ENCODE measurements around the gene SYT2. TPM values are rescaled to one million over a fixed set of nuclear protein-coding genes. Genes with fewer than 3 reads are reported as not detected.
A peak's percentile ranks its signal among the peaks of the same experiment; 100 is the strongest.

Gene SYT2
- total RNA-seq, 1 donor from 2014 or later, result 11.9 TPM

DNA sequence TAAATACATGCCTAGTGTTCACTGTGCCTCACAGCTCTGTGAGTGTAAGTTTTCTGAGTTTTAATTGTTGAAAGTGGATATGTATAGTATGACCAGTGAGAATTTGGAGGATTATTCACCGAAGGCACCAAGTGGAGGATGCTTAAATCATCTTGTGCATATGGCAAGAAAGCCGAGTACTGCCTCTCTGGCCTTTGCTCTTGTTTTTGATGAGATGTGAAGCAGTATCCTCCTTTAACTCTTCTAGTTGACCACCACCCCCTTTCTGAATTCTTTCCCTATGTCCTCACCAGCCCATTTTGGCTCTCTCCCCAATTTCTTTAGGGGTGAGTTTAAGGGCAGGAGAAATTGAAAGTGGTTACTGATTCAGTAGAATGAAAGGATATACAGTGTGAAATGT is 130.4 kb downstream of the SYT2 start:
- TF ChIP-seq, protein P1, sequence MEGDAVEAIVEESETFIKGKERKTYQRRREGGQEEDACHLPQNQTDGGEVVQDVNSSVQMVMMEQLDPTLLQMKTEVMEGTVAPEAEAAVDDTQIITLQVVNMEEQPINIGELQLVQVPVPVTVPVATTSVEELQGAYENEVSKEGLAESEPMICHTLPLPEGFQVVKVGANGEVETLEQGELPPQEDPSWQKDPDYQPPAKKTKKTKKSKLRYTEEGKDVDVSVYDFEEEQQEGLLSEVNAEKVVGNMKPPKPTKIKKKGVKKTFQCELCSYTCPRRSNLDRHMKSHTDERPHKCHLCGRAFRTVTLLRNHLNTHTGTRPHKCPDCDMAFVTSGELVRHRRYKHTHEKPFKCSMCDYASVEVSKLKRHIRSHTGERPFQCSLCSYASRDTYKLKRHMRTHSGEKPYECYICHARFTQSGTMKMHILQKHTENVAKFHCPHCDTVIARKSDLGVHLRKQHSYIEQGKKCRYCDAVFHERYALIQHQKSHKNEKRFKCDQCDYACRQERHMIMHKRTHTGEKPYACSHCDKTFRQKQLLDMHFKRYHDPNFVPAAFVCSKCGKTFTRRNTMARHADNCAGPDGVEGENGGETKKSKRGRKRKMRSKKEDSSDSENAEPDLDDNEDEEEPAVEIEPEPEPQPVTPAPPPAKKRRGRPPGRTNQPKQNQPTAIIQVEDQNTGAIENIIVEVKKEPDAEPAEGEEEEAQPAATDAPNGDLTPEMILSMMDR (conservative IDR thresholded peaks at IDR 0.05), result no peak
- peaks cover 63% of the 10 kb centered on the region for H3K4me1 Mint-ChIP-seq (ENCODE audit: unreplicated experiment)
- H3K4me3 Mint-ChIP-seq, result peak overlapping the region; percentile 57
- H3K9me3 Mint-ChIP-seq, result no peaks in the 10 kb centered on the region
- H3K36me3 Mint-ChIP-seq, result peaks cover 22% of the 10 kb centered on the region
- H3K27ac Mint-ChIP-seq, result peak overlapping the region; percentile 94
- no peak for DNase-seq (ENCODE audit: extremely low spot score, unreplicated experiment)
- no peaks in the 10 kb centered on the region for H3K27me3 Mint-ChIP-seq

DNA sequence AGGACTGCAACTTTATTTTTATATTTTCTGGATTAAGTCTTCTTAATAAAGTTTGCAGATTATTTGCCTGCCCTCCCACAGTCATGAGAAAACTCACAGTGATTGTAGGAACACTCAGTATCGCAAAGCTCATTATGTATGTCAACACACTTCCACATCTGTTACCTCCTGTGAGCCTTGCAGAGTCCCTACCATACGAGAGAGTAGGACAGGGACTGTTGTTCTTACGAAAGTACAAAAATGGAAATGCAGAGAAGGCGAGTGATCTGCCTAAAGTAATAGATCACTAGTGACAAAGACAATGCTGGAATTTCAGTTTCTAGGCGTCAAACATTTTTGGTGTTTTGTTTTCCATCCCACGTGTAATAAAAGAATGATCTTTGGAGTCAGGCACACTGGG is 131.7 kb downstream of the SYT2 start:
- DNase-seq (ENCODE audit: extremely low spot score, unreplicated experiment), result no peak
- H3K27ac Mint-ChIP-seq, result peak overlapping the region; percentile 94

DNA sequence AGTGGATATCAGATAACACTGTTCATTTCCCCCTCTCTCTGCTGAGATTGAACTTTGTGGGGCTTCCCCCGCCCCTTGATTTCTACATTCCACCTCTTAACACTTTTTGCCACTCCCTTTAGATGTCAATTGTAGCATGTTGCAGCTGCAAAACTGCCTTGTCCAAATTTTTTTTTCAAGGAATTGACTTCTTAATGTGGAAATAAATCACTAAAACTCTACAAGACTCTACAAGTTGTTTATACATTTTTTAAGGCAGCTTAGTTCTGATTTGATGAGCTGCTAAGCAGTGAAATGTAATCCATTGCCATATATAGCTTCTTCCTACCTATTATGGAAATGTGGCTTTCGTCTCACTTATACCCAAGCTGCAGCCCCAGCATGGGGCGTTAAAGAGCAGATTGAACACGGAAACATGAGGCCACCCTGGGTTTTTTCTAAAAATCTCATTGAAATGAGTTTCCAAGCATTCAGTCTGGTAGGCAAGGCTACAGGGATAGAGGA is 132.2 kb downstream of the SYT2 start:
- H3K27ac Mint-ChIP-seq, result peak overlapping the region; percentile 94
- no peaks in the 10 kb centered on the region for H3K27me3 Mint-ChIP-seq
- H3K4me3 Mint-ChIP-seq, result peak overlapping the region; percentile 74
- no peaks in the 10 kb centered on the region for H3K9me3 Mint-ChIP-seq
- peaks cover 70% of the 10 kb centered on the region for H3K4me1 Mint-ChIP-seq (ENCODE audit: unreplicated experiment)
- H3K36me3 Mint-ChIP-seq, result peaks cover 24% of the 10 kb centered on the region
- TF ChIP-seq, protein P1 (conservative IDR thresholded peaks at IDR 0.05), result no peak
- no peak for DNase-seq (ENCODE audit: extremely low spot score, unreplicated experiment)

More for the DNA sequence above, 131.7 kb downstream of the SYT2 start:
- H3K9me3 Mint-ChIP-seq, result no peaks in the 10 kb centered on the region
- no peaks in the 10 kb centered on the region for H3K27me3 Mint-ChIP-seq
- TF ChIP-seq, protein P1 (conservative IDR thresholded peaks at IDR 0.05), result no peak
- peaks cover 65% of the 10 kb centered on the region for H3K4me1 Mint-ChIP-seq (ENCODE audit: unreplicated experiment)
- peak overlapping the region; percentile 74 for H3K4me3 Mint-ChIP-seq
- peaks cover 19% of the 10 kb centered on the region for H3K36me3 Mint-ChIP-seq

DNA sequence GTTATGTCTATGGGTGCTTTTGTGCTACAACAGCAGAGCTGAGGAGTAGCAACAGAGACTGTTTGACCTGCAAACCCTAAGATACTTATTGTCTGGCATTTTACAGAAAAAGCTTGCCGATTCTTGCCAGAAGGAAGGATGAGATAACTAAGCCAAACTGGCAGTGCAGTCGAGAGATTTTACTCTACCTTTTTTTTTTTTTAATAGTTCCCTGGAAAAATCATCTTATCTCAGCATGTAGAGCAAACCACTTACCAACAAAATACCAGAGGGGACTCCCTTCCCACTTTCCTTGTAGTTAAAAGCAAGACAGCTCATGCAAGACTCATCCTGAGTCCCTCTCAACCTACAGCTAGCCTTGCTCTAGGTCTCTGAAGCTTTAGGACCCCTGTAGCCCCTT is 132.9 kb downstream of the SYT2 start:
- Mint-ChIP-seq H3K36me3 (peaks cover 27% of the 10 kb centered on the region), H3K4me1 (ENCODE audit: unreplicated experiment) (peaks cover 75% of the 10 kb centered on the region), H3K4me3 (peak overlapping the region; percentile 74), H3K27ac (peak overlapping the region; percentile 94), H3K9me3 (no peaks in the 10 kb centered on the region), H3K27me3 (no peaks in the 10 kb centered on the region)
- no peak for DNase-seq (ENCODE audit: extremely low spot score, unreplicated experiment)
- TF ChIP-seq, protein P1 (conservative IDR thresholded peaks at IDR 0.05), result no peak

DNA sequence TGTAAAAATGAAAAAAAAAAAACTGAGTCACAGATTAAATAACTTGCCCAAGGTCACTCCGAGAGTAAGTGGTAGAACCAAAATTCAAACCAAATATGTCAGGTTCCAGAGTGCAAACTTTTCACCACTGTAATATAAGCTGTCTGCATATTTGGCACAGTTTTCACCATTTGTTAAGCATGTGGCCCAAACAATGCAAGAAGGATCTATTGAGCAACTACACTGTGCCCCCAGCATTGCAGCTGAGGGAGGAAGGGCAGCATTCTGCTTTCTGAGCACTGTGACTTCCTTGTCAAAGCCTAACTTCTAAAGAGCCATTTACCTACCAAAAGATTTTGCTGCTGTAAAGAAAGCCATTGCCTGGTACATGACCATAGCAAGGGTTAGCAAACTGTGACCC is 133.4 kb downstream of the SYT2 start:
- Mint-ChIP-seq H3K27me3 (no peaks in the 10 kb centered on the region), H3K27ac (peak overlapping the region; percentile 94), H3K4me3 (peak overlapping the region; percentile 21), H3K36me3 (peaks cover 22% of the 10 kb centered on the region), H3K4me1 (ENCODE audit: unreplicated experiment) (peaks cover 70% of the 10 kb centered on the region), H3K9me3 (no peaks in the 10 kb centered on the region)
- DNase-seq (ENCODE audit: extremely low spot score, unreplicated experiment), result no peak
- TF ChIP-seq, protein P1 (conservative IDR thresholded peaks at IDR 0.05), result no peak
